ENCODE data around the gene ZYX.

ZYX gene

DNA sequence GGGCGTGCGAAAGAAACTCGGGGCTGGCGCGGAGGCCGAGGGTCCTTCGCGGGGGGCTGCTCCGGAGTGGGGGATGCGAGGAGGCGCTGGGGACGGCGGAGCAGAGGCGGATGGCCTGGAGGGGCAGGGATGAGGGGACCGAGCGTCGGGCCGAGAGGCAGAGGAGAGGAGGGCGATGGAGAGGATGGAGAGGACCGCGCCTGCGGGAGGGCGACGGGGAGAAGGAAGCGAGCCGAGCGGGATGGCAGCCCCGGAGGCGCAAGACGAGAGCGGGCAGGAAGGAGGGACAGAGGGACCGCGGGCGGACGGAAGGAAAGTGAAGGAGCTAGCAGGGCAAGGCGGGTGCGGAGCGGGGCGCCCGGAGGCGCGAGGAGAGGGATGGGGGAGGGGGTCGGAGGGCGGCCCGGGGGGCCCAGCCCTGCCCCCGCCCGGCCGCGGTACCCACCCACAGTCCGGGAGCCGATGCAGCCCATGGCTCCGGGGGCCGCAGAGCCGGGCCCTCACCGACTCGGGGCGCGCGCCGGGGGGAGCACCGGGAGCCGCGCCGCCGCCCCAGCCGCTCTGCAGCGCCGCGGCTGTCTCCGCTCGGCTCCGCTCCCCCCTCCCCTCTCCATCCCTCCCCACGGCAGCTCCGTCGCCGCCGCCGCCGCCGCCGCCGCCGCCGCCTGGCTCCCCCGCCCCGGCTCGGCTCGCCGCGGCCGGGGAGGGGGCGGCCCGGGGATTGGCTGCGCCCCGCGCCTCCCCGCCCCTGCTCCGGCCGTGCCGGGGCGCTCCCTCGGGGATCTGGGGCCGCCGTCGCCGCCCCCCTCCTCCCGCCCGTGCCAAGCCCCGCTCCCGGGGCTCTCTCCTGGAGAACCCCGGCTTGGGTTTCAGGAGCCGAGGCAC lies 18.8 kb upstream of the ZYX start, which contains the start of gene FAM131B:
Gene FAM131B, minus strand, starts transcription at position 583 of the 885 bp plus-strand sequence. Its CDS starts 110 bp downstream, at position 473.
- DNase-seq (ENCODE audit: low spot score), result peak; percentile 73

DNA sequence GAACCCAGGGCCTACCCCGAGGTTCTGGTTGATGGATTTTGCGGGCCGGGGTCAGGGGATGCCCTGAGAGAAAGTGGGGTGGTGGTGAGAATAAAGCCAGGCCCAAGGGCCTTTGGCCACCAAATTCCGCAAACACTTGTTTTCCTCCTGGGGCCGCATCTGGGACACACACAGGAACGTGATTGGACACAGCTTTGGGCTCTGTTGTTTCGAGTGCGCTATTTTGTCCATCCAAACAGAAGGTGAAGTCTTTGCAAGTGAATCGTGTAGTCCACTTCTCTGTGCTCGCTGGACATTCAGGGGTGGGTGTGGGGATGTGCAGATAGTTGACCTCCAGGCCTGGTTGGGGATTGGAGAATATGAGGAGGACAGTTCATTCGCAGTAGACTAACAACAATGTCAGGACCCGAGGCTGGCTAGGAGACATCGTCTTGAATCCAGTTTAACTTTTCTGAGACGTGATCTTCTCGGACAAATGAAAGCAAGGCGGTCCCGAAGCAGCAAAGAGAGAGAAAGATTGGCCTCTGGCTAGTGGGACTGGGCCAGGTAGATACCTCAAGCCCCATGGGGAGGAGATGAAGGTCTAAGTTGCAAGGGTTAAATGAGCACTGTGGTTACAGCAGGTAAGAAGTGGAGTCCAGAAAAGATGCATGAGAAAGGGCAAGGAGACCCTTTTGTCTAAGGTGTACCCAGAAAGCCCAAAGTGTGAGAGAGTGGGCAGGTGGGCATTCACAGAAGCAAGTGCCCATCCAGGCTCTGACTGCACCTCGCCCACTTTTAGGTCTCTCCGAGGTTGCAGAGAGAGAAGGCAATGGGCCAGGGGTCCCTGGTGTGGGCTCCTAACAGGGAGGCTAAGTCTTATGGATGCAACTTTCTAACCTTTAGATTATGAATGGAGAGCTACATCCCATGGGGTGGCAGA lies 17.9 kb upstream of the ZYX start:
- DNase-seq (ENCODE audit: low spot score), result no peak

DNA sequence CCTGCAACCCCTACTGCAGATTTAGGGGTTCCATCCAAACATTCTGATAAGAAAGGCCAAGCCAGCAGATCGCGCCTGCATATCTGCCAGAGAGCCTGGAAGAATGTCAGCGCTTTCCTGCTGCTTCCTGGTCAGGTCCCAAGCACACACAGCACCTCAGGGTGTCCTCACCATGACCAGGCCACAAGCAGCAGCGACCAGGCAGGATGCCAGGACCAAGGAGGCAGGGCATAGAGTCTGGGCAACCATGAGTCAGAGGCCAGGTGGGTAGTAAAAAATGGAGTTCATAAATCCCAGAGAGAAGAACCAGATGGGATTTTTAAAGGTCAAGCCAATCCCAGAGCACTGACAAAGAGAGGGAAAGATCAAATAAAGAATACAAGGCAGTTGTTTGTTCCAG lies 13.2 kb upstream of the ZYX start:
- no peak for DNase-seq (ENCODE audit: low spot score)

DNA sequence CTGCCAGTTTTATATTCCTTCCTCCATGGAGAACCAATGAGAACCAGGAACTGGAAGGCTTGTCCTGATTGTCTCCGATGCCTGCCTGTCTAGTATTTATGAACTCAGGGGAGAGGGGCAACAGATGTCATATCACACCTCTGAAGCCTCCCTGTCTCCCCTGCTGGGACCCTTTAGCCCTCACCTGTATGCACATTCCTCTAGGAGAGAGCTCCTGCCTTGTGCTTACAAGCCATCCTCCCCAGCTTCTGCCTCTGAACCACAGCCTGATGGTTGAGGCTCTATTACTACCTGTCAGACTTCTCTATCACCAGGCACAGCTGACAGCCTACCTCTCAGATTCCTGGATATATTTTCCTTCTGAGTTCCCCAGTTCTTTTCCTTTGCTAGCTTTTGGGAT lies 12.8 kb upstream of the ZYX start:
- DNase-seq (ENCODE audit: low spot score), result no peak

DNA sequence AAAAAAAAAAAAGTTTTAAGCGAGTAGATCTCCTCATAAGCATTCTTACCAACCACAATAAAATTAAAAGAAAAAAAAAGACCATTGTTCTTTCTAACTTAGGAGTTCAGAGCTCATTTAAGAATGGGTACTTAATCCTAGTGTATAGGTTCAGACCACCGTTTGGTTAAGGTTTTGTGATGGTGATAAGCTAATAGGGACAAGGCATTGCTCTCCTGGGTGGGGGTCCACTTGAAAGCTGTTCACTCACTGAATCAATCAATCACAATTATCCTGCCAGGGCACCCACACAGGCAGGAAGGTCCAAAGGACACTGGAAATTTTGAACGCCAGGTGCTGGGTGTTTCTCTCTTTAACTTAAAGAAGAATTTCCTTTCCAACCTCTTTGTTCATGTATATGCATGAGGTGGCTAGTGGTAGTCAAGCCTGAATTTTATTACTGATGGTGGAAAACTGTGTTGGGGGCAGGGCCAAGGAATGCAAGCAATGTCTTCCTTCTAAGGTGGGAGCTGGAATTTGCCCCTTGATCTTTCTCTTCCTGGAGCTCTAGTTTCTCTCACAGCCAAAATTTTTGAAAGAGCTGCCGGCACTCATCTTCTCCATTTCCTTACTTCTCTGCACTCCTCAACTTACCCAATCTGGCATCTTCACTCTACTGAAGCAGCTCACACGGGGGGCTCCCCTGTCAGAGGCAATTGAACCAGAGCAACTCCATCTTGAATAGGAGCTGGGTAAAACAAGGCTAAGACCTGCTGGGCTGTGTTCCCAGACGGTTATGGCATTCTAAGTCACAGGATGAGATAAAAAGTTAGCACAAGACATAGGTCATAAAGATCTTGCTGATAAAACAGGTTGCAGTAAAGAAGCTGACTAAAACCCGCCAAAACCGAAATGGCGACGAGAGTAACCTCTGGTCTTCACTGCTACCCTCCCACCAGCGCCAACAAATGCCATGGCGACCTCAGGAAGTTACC lies 11.2 kb upstream of the ZYX start:
- no peak for DNase-seq (ENCODE audit: low spot score)

DNA sequence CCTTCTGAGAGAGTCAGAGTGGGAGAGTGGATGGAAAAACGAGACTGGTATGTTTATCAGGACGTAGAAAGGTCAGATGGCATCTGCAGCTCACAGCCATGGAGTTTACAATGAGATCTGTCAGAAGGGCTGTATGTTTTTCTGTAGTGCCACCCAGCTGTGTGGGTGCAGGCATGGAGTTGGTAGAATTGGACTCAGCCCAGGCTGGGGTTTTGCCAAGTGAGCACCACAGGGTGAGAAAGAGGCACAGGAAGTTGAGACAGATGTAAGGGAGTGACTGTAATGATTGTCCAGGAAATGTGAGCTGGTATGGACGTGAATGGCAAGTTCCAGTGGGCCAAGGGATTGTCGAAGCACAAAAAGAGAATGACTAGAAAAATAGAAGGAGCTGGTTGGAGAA lies 9.1 kb upstream of the ZYX start:
- DNase-seq (ENCODE audit: low spot score), result no peak

DNA sequence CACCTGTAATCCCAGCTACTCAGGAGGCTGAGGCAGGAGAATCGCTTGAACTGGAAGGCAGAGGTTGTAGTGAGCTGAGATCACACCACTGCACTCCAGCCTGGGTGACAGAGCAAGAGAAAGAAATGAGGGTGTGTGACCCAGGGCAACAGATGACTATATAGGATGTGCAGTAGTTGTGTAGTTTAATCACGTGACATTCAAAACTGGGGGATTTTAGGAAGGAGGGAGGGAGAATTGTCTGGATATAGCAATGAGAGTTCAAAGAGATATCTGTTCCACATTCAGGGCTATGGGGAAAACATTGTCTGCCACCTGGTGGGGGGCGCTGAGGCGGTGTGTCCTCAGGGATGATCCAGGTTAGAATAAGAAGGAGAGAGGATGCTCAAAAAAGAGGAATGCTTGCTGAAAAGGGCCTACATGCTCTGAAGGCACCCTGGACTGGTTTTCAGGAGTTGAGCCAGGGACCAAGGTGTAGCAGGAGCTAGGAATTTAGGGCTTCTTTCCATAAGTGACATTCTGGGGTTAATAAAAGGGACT lies 7.8 kb upstream of the ZYX start:
- no peak for DNase-seq (ENCODE audit: low spot score)

DNA sequence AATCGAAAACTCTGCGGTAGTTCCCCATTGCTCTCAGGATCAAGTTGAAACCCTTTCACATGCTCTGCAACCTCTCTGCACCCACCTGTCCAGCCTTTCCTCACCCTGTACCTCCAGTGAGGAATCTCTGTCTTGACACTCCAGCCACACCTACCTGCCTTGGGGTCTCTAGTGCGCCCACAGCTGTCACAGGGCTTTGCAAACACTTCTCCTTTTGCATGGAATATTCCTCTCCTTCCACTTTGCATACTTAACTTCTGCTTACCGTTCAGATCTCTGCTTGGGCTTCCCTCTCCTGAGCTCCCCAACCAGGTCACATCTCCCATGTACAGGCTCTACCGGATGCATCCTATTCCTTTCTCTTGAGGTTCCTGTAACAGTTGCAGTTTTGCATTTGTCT lies 6.6 kb upstream of the ZYX start:
- DNase-seq (ENCODE audit: low spot score), result no peak

DNA sequence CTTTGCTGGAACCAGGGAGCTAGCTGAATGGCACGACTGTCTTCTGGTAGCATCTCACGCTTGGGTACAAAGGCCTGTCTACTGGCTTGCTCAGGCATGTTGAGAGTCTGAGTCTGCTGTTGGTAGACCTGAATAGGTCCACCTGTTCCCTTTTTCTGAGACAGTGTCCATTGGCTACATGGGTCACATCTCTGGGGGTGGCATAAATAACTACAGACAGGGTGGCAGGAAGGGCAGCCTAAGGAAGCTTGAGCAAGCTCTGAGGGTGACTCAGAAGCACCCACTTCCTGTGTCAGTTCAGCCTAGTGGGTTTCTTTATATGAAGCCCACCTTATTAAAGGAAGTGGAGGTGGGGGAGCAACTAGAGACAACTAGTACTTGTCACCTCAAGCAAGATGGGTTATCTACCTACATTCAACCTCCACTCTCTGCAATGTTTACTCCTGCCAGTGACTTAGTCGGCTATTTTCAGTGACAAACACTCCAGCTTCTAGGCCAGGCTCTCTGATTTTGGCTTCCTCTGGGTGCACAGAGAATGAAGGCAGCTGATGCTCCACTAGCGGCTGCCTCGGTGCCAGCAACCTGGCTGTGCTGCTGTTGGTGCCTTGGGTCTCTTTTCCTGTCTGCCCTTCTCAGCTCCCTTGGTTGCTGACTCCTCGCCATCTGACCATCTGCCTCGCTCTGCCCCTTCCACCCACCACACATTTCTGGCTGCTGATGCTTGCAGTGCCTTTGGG lies 5.7 kb upstream of the ZYX start:
- DNase-seq (ENCODE audit: low spot score), result no peak

DNA sequence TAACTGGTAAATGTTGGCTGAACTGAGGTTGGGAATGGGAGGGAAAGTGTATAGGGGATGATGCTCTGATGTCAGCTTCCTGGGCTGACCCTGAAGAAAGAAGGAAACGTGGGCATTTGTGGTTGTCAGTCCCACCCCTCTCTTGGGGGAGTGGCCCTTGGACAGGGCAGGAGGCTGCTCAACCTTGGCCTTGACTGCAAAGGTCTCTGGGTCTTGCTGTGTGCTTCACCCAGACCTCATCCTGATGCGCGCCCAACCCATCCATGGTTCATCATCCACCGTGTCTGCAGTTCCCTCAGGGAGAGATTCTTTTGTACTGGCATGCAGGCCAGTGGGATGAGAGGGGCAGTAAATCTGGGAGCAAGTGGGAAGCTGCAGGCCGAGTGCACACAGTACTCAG lies 4.7 kb upstream of the ZYX start:
- no peak for DNase-seq (ENCODE audit: low spot score)

DNA sequence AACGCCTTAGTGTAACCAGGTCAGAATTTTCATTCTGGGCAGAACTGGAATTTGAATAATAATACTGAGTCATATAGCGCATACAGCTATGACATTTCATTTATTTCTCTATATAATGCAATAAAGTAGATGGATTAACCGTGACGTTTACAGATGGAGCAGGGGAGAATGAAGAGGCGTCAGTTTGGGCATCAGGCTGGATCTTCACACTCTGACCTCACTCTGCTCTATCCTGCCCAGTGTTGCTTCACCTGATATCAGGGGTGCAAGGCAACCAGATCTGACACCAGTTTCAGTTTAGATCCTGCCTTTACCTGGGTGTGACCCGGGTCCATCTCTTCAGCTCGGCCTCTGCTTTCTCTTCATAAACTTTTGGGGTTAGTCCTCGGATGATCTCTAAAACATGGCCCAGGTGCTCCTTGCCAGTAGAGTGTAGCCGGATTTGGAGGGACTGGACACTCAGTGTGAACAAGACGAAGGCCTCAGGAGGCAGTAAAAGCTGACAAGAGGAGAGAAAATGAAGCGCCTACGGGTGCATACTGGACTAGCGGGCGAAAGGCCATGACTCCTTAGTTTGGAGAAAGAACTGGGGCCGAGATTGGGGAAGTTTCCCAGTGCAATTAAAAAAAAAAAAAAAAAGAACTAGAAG lies 1.4 kb upstream of the ZYX start:
- no peak for DNase-seq (ENCODE audit: low spot score)

DNA sequence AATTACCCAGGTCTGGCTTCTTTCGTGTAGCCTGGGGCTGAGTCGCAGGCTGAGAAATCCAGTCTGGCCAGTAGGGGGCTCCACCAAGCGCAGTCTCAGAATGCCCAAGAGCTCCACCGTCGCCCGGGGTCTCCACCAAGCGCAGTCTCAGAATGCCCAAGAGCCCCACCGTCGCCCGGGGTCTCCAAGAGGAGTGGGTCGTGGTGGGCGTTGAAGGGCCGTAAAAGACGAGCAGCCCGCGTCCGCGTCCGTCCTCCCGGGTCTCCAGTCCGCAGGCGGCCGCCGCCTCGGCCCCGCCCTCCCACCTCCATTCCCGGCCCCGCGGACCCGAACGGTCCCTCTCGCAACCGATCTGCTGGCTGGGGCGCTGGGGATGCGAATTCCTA lies 892 bp upstream of the ZYX start:
- peak; percentile 86 for DNase-seq (ENCODE audit: low spot score)

DNA sequence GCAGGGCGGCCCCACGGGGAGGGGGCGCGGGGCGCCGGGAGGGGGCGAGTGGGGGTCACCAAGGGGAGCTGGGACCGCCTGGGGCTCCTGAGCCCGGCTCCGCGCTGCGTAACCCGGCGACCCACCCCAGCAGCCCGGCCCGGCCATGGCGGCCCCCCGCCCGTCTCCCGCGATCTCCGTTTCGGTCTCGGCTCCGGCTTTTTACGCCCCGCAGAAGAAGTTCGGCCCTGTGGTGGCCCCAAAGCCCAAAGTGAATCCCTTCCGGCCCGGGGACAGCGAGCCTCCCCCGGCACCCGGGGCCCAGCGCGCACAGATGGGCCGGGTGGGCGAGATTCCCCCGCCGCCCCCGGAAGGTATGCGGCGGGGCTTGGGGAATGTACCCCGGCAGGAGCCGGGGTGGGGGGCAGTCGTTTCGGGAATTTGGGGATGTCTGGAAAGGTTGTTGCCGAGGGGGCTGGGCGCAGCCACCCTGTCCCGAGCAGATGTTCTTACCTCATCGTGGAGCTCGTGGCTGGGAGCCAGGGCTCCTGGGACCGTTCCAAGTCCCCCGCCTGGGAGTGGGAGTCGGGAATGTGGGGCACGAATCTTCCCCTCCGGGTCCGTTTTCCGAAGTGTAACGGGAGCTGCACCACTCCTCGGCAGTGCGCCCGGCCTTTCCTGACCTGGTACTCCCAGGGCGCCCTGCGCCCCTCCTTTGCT lies 431 bp downstream of the ZYX start:
- peak; percentile 76 for DNase-seq (ENCODE audit: low spot score)

DNA sequence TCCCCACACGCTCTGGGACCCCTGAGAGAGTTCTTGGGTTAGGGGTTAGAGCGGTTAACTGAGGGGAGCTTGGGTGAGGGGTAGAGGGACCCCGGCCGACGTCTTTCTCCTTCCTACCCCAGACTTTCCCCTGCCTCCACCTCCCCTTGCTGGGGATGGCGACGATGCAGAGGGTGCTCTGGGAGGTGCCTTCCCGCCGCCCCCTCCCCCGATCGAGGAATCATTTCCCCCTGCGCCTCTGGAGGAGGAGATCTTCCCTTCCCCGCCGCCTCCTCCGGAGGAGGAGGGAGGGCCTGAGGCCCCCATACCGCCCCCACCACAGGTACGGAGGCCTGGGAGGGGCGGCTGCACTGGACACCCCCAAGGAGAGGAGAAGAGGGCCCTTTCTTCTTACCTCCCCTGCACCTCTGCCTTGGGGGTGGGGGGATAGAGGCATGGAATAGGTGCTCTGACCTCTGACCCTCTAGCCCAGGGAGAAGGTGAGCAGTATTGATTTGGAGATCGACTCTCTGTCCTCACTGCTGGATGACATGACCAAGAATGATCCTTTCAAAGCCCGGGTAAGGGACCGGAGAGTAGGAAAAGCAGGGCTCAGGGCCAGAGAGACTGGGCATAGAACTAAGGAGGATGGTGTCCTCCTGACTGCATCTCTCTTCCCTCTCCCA lies 1.1 kb downstream of the ZYX start:
- no peak for DNase-seq (ENCODE audit: low spot score)

DNA sequence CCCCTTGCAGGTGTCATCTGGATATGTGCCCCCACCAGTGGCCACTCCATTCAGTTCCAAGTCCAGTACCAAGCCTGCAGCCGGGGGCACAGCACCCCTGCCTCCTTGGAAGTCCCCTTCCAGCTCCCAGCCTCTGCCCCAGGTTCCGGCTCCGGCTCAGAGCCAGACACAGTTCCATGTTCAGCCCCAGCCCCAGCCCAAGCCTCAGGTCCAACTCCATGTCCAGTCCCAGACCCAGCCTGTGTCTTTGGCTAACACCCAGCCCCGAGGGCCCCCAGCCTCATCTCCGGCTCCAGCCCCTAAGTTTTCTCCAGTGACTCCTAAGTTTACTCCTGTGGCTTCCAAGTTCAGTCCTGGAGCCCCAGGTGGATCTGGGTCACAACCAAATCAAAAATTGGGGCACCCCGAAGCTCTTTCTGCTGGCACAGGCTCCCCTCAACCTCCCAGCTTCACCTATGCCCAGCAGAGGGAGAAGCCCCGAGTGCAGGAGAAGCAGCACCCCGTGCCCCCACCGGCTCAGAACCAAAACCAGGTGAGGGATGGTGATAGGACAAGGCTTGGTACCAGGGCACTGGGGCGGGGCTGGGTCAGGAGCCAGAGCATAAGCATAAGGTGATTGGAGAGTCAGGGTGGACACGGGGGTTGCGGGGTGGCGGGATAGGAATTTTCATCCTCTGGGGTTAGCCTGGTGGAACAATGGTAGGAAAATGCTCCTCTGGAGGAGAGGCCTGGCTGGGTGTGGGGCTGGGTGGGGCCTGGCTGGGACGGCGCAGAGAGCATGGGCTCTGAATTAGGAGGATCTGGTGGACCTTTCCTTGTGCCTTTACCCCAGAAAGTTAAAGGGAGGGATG lies 1.9 kb downstream of the ZYX start:
- no peak for DNase-seq (ENCODE audit: low spot score)

DNA sequence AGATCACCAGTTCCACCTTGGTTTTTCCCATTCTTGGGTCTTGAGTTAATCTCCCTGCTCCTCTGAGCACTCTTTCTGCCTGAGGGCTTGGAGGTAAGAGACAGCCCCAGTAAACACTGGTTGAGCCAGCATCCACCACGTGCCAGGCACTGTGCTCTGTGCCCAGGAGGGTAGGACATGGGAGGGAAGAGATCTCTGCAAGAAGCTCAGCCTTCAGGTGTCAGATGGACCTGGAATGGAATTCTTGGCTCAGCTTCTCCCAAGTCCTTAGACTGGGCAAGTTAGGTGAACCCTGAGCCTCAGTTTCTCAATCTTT lies 2.5 kb downstream of the ZYX start:
- DNase-seq (ENCODE audit: low spot score), result no peak

DNA sequence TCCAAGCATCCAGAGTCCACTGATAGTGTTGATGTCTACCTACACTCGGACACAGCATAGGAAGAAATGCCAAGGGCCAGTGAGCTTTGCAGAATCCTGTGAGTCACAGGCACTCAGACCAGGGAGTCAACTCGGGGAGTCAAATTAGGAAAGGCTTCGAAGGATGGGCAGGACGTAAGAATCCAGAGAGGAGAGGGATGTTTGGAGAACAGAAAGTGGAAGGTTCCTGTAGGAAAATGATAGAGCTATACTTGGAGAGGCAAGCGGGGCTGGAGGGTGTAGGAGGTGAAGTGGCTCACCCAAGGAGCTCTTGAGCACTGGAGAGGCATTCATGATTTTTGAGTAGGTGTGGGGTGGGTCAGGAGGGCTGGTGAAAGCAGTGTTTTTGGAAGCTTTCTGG lies 3.0 kb downstream of the ZYX start:
- no peak for DNase-seq (ENCODE audit: low spot score)

Measured in D341Med (cell line).